HFFc6 (cell line): ENCODE data around the gene MECP2. TPM values are rescaled to one million over a fixed set of nuclear protein-coding genes. Genes with fewer than 3 reads are reported as not detected.

Source experiments
- DNase-seq: peaks from one replicate; pipeline ENCODE4 v3.0.0-alpha.2; 2018
- H3K27ac Mint-ChIP-seq: 2 replicates; pipeline ENCODE4 v1.8.0; 2020; ENCODE audit warnings: mild to moderate bottlenecking, mixed read lengths
- H3K27me3 Mint-ChIP-seq: 2 replicates; pipeline ENCODE4 v1.8.0; 2021; ENCODE audit warnings: mild to moderate bottlenecking, moderate library complexity, mixed read lengths; ENCODE audit not compliant: insufficient read depth
- H3K36me3 Mint-ChIP-seq: 2 replicates; pipeline ENCODE4 v1.8.0; 2021; ENCODE audit warnings: low read depth, mixed read lengths
- H3K4me1 Mint-ChIP-seq: 2 replicates; pipeline ENCODE4 v1.8.0; 2020; ENCODE audit warnings: low read depth, mixed read lengths
- H3K4me3 Mint-ChIP-seq: 2 replicates; pipeline ENCODE4 v1.8.0; 2020; ENCODE audit warnings: mild to moderate bottlenecking, moderate library complexity, mixed read lengths
- H3K9me3 Mint-ChIP-seq: 2 replicates; pipeline ENCODE4 v1.8.0; 2020; ENCODE audit warnings: mild to moderate bottlenecking, mixed read lengths
- CTCF ChIP-seq: fragments of 200-600 bp; sonication (generic); IDR thresholded peaks from 2 replicates; pipeline ENCODE4 v1.5.0; 2021; ENCODE audit warnings: antibody characterized with exemption, mild to moderate bottlenecking
- total RNA-seq, 6 experiments: library from RNA; stranded (reverse); fragmentation: NEBNext Ultra II Directional; extraction: Animal tissue kit (Norgen Biotek cat#: 25700); gene quantifications; 2 replicates in 1 of 6; 3 replicates in 5 of 6; pipeline ENCODE4 v1.2.3, GENCODE V29; 2021

MECP2 gene
- total RNA-seq, 6 experiments from 2014 or later = 28.8 to 35.8 (median 31.9) TPM

GRCh38 chrX:154012336-154012991, 85.1 kb downstream of the MECP2 start:
- Mint-ChIP-seq H3K27ac (no peak overlapping the region), H3K4me3 (no peak overlapping the region), H3K27me3 (no peaks in the 10 kb centered on the region; the same call in 1 of the 2 replicates), H3K36me3 (peaks cover 5% of the 10 kb centered on the region), H3K4me1 (no peaks in the 10 kb centered on the region), H3K9me3 (no peaks in the 10 kb centered on the region)
- TF ChIP-seq CTCF = no peak
- DNase-seq = no peak

- no peak overlapping the region for H3K4me3 Mint-ChIP-seq
- no peak for TF ChIP-seq CTCF
- H3K9me3 Mint-ChIP-seq = no peaks in the 10 kb centered on the region
- no peak for DNase-seq
- no peak overlapping the region for H3K27ac Mint-ChIP-seq
- no peaks in the 10 kb centered on the region for H3K4me1 Mint-ChIP-seq
- H3K27me3 Mint-ChIP-seq = no peaks in the 10 kb centered on the region; the same call in 1 of the 2 replicates
- peaks cover 6% of the 10 kb centered on the region for H3K36me3 Mint-ChIP-seq
These were observed 85.9 kb downstream of the MECP2 start for GRCh38 chrX:154011376-154012335.

GRCh38 chrX:154010330-154011087, 87.0 kb downstream of the MECP2 start:
- H3K27ac Mint-ChIP-seq = peak overlapping the region; percentile 24
- H3K9me3 Mint-ChIP-seq = no peaks in the 10 kb centered on the region
- TF ChIP-seq CTCF = no peak
- H3K27me3 Mint-ChIP-seq = no peaks in the 10 kb centered on the region; the same call in 1 of the 2 replicates
- no peak for DNase-seq
- H3K36me3 Mint-ChIP-seq = peaks cover 12% of the 10 kb centered on the region
- no peaks in the 10 kb centered on the region for H3K4me1 Mint-ChIP-seq
- no peak overlapping the region for H3K4me3 Mint-ChIP-seq

GRCh38 chrX:154008521-154008920, 89.0 kb downstream of the MECP2 start:
- Mint-ChIP-seq H3K4me3 (no peak overlapping the region), H3K27ac (no peak overlapping the region), H3K4me1 (no peaks in the 10 kb centered on the region), H3K9me3 (no peaks in the 10 kb centered on the region), H3K27me3 (no peaks in the 10 kb centered on the region; the same call in 1 of the 2 replicates), H3K36me3 (peaks cover 12% of the 10 kb centered on the region)
- DNase-seq = no peak
- no peak for TF ChIP-seq CTCF

- peaks cover 12% of the 10 kb centered on the region for H3K36me3 Mint-ChIP-seq
- no peak for DNase-seq
- no peaks in the 10 kb centered on the region for H3K27me3 Mint-ChIP-seq
- TF ChIP-seq CTCF = no peak
- H3K27ac Mint-ChIP-seq = no peak overlapping the region
- H3K4me3 Mint-ChIP-seq = no peak overlapping the region
- H3K4me1 Mint-ChIP-seq = peaks cover under 1% of the 10 kb centered on the region
- H3K9me3 Mint-ChIP-seq = no peaks in the 10 kb centered on the region
These were observed 90.6 kb downstream of the MECP2 start for GRCh38 chrX:154006947-154007346.
